HG03066 (cell line): Measurements from ENCODE around the gene BPIFB4.
"Not testable (repeated sequence)": the region's sequence is repeated elsewhere in the genome, so short reads cannot be mapped to it uniquely, and the experiment has no call there.

Source experiments
- ATAC-seq: cut with Tn5 transposase; IDR thresholded peaks from one replicate; pipeline ENCODE4 v1.9.1; 2021; ENCODE audit warnings: low read depth; ENCODE audit not compliant: unreplicated experiment

The BPIFB4 gene

DNA sequence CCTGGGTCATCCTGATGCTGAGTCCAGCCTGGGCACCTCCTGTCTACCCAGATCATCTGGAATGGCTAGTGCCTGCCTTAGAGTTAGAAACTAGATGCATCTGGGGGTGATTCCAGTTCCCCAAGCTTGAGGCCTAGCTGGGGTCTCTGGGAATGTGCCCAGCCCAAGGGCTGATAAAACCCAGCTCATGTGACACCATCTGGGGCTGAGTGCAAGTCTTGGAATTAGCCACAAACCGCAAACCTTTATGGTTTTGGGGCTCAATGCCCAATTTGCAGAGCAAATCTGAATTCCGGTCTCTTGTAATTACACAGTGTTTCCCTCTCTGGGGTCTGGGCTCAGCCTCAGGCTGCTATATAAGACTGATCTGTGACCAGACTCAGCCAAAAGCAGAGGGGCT is at the start of gene BPIFB4:
Gene BPIFB4, plus strand, starts transcription at position 385 of the 400 bp plus-strand sequence. CDS start 1,884 bp downstream, outside the sequence.
- ATAC-seq: no peak

DNA sequence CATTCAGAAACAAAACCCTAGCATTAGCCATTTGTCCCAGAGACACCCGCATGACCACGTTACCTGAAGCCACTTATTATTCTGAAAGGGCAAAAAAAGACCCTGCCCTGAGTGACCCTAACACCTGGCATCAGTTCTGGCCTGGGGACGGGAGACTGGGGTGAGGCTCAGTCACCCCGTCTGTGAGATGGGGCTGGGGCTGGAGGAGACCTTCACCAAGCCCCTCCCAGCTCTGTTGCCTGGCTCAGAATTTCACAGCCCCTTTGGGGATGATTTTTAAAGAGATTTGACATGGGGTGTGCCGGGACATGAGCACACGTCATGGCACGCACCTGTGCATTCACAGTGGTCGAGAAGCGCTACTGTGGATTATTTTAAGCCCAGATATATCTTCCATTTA is 49.4 kb upstream of the BPIFB4 start:
- ATAC-seq: no peak

DNA sequence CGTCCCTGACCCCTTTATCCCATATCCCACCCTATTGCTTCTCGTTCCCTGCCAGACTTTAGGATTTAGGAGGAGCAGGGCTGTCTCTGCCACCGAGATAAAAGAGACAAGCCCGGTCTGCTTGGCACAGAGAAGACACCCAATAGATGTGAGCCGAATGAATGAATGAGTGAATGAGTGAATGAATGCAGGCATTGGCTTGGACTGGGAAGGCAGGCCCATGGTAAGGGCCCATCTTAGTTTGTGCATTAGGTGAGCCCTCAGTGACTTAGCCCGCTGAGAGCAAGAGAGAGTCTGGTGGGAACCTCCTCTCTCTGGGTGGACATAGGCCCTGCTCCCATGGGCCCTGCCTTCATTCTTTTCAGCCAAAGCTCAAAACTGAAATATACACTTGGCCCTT is 48.9 kb upstream of the BPIFB4 start:
- ATAC-seq: no peak

DNA sequence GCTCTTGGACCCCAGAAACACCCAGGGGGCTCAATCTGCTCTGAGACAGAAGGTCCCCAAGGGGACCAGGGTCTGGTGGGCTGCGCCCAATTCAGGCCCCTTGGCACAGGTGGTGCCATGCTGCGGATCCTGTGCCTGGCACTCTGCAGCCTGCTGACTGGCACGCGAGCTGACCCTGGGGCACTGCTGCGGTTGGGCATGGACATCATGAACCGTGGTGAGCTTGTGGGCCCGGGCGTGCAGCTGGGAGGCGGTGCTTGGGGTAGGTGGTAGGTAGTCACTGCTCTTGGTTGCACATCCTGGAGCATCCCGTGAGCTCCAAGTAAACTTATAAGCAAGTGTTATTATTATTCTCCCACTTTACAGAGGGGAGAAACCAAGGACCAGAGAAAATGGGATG is 47.9 kb upstream of the BPIFB4 start, which contains the start of gene BPIFB6:
Gene BPIFB6, plus strand, starts transcription at position 118 of the 400 bp plus-strand sequence. Its CDS starts 0 bp downstream, at position 118.
- no peak for ATAC-seq

DNA sequence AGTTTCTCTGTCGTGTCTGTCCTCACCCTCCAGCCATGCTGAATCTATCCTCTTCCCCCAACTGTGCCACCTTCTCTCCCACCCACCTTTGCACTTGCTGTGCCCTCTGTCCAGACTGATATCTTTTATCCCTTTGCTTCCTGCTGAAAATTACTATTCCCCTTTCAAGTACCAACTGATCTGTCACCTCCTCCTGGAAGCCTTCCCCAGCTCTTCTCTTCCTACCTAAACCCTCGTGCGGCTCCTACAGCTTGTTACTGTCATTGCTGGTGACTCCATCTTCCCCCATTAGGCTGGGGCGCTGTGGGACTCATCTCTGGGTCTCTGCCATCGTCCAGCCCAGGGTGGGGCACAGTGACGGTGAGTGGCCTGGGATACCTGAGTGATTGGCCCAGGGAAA is 46.9 kb upstream of the BPIFB4 start:
- ATAC-seq: no peak

DNA sequence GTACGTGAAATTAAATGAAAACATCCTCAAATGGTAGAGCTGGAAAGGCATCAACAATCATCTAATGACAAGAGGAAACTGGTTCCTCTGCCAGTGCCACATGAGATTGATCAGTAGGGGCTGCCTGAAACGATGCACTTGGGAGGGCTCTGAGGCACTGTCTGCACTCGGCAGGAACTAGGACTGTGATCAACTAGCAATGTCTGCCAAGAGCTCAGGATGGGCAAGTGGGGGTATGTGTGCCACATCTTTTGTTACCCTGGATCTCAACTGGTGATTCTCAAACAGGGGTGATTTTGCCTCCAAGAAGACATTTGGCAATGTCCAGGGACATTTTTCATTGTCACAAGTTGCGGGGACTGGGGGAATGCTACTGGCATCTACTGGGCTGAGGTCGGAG is 46.1 kb upstream of the BPIFB4 start:
- ATAC-seq: no peak

DNA sequence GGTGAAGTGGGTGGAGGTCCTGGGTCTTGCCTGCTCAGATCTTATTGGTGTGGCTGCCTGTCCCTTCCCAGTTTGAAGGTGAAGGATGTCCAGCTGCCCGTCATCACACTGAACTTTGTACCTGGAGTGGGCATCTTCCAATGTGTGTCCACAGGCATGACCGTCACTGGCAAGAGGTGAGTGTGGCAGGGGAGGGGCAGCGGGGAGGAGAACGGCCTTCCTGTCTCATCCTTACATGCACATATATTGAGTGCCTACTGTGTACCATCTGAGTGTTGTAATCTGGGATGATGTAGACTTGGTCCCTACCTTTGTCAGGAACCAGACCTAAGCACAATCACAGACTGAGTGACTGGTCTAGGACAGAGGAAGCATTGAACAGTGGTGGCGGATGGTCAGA is 45.3 kb upstream of the BPIFB4 start:
- ATAC-seq: no peak

DNA sequence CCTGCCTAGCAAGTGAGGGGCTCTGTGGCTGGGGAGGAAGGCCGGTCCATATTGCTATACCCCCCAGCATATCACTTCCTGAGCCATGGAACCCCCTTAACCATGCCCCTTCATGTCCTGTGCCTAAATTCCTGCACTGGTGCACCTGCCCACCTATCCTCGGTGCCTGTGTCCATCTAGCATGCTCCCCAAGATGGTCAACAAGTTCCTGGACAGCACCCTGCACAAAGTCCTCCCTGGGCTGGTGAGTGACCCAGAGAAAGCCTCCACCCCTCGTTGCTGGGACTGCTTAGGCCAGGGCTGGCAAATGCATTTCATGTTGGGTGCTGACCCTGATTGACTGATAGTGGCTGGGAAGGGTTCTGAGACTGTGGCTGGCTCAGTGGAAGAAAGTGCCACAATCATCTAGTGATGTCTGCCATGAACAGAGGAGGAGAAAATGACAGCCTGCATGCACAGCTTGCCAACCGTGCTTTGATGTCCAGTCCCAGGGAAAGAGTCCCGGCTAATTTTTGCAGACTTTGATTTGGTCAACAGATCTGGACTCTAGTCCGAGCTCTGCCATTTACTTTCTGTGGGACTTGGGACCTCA is 44.4 kb upstream of the BPIFB4 start:
- ATAC-seq: no peak

DNA sequence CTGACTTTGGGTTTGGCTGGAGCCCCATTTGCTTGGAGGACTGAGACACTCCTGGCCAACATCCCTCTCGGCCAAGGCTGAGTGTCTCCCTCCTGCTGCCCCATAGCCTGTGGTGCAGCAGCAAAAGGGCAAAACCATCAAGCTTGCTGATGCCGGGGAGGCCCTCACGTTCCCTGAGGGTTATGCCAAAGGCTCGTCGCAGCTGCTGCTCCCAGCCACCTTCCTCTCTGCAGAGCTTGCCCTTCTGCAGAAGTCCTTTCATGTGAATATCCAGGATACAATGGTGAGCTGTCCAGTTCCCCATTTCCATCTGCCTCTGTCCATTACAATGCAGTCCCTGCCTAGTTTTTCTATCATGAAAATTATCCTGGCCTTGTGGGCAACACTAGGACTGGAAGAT is 42.0 kb upstream of the BPIFB4 start:
- no peak for ATAC-seq

DNA sequence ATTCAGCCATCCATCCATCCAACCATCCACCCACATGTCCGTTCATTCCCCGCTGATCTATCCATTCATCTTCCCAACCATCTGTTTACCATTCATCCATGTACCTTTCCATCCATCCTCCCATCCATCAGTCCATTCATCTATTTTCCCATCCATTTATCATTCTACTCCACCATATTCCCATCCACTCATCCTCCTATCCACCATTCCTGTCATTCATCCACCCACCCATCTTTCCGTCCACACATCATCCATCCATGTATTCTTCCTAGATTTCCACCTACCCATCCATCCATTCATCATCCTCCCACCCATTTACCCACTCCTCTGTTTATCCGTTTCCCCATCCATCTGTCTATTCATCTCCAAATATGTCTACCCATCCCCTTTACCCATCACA is 41.2 kb upstream of the BPIFB4 start:
- no peak for ATAC-seq

DNA sequence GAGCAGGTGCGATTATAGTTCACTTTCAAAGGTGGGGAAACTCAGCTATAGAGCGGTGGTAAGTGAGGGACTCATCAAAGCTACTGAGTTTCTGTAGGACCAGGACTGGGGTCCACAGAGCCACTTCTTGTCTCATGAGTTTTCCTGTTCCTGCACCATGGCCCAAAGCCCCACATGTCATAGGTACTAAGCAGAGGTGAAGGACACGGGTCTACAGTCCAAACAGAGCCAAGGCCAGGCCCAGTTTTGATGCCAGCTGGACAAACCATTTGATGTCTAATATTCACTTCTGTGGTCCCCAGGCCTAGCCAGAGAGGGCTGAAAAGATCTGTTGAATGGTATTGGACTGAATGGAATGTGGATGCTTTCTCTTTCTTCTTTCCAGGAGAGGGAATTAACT is 37.0 kb upstream of the BPIFB4 start:
- ATAC-seq: no peak

DNA sequence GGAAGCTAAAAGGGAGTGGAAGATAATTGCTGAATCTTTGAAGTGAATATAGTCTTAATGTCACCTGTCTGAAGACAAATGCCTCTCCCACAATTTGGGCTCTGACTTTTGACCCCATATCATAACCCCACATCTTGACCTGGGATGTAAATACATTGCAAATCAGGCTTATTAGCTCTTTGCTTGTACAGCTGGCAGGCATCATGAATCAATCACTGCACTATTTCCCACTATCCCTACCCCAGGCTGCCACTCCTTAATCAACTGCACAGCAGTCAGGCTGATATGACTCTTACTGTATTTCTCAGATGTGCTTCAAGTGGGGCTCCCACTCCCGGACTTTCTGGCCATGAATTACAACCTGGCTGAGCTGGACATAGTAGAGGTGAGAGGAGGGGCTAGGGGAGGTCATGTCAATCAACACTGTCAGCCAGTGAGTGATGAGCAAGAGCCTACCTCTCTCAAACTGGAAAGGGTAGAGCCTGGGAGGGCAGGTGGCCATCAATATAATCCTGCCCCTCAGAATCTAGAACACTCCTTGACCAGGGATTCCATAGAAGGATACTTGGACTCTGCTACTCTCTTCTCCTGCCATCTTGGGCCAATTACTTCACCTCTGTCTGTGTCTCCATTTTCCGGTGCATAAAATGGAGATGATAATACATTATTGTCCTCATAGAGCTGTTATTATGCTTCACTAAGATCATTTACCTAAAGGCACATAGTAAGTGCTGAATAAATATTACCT is 36.3 kb upstream of the BPIFB4 start:
- ATAC-seq: no peak

DNA sequence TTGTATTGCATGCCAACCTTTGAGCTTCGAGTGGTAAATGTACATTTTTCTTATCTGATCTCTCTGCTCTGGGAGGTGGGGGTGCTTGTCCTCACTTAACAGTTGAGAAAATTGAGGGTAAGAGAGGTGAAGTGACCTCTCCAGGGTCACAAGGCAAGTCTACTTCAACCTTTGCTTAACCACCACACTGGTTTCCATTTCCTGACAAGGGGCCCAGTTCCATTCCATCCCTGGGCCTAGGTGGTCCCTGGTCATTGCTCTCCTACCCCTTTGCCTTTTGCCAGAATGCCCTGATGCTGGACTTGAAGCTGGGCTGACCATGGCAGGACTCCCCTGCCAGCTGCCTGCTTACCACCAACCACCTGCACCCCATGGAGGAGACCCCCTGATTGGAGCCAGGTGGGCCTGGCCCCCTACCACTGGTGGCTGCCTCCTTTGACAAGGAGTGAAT is 35.7 kb upstream of the BPIFB4 start:
- ATAC-seq: no peak

DNA sequence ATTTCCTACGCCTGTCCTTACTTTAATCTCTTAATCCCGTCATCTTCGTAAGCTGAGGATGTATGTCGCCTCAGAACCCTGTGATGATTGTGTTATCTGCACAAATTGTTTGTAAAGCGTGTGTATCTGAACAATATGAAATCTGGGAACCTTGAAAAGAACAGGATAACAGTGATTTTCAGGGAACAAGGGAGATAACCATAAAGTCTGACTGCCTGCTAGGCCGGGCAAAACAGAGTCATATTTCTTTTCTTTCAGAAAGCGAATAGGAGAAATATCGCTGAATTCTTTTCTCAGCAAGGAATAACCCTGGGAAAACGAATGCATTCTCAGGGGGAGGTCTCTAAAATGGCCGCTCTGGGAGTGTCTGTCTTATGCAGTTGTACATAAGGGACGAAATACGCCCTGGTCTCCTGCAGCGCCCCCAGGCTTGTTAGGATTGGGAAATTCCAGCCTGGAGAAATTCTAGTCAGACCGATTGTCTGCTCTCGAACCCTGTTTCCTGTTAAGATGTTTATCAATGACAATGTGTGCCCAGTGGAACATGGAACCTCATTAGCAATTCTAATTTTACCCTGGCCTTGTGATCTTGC is 34.2 kb upstream of the BPIFB4 start:
- ATAC-seq: not testable (repeated sequence)

DNA sequence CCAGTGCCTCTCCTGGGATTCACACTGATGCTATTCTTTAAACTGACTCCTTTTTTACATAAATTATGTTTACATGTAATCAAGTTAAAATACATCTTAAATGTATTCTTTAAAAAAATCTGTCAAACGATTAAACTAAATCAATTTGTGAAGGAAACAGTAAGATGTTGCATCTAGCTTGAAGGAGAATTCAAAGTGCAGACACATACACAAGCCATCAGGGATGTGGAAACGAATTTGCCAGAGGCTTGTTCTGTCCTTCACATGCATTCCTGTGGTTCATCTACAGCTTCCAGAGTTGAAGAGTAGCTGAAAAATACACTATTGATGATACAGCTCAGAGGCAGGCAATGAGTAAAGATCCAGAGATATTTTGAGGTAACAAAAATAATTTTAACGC is 33.0 kb upstream of the BPIFB4 start:
- no peak for ATAC-seq

DNA sequence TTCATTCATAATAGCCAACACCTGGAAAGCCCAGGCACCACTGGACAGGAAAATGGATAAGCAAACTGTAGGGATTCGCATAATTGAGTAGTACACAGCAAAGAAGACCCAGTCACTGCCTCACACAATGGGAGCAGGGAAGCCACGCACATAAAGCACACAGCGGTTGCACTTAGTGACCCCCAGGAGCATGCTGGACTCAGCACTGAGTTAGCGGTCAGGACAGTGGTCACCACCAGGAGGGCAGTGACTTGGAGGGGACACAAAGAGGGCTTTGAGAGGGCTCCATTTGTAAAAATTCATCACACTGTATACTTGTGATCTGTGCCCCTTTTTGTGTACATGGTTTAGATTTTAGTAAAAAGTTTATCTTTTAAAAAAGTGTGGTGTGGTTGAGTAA is 28.1 kb upstream of the BPIFB4 start:
- no peak for ATAC-seq

DNA sequence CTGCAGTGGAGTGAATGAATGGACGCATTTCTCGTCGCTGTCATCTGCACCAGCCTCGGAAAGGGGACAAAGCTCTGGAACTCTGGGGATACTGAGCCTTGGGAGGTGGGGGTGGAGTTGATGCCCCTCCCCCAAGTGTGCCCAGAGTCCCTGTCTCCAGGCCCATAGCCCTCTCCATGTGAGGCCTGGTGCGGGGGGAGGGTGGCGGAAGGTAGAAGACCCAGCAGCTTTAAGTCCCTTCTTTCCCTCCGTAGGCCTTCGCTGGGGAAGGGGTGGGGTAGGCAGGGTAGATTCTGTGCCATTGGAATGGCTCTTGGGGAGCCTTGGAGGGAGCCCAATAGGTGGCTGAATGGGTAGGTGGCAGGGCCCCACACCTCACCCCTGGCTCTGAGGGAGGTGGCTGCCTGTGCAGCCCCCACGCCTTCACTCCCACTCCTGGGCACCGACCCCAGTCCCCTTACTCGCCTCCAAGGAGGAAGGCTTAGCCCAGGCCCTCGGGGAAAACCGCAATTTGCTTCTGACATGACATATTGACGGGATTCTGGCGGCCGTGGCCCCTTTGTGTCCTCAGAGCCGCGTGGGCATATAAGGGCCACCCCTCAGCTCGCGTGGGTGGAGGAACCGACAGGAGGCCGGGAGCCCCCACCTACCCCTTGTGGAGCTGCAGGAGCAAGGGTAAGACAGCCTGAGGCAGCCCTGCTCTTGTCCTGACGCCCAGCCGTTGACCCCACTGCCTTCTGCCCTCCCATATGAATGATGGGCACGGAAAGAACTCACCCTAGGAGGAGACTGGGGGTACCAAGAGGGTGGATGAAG is 25.9 kb upstream of the BPIFB4 start, which contains the start of gene BPIFB3:
Gene BPIFB3, plus strand, starts transcription at position 613 of the 816 bp plus-strand sequence. CDS start 1,533 bp downstream, outside the sequence.
- ATAC-seq: no peak

DNA sequence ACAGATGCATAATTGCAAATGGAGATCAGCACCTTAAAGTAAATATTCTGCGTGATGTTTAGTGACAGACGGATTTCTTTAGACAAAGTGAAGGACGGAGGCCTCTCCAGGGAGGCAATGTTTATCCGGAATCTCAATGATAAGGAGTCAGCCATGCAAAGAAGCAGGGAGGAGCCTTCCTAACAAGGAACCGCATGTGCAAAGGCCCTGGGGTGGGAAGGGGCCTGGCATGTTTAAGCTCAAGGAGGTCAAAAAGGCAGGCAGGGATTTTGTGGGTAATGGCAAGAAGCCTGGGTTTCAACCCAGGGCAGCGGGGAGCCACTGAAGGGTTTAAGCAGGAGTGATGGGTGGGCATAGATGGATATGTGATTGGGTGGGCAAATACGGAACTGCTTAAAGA is 25.1 kb upstream of the BPIFB4 start:
- no peak for ATAC-seq

DNA sequence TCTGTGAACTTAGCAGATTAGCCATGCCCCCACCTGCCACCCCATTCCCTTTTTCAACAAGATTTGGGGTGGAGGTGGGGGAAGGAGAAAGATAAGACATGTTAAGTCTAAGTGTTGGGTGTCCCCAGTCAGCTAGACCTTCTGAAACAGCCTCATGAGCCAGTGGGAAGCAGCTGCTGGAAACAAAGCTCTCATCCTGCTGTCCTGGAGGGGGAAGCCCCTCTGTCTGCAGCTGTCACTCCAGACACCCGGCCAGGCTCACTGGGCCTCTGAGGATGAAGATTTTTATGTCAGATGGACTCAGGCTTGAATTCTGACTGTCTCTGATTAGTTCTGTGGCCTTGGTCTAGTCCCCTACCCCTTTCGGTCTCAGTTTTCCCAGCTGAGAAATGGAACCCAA is 24.7 kb upstream of the BPIFB4 start:
- ATAC-seq: no peak

DNA sequence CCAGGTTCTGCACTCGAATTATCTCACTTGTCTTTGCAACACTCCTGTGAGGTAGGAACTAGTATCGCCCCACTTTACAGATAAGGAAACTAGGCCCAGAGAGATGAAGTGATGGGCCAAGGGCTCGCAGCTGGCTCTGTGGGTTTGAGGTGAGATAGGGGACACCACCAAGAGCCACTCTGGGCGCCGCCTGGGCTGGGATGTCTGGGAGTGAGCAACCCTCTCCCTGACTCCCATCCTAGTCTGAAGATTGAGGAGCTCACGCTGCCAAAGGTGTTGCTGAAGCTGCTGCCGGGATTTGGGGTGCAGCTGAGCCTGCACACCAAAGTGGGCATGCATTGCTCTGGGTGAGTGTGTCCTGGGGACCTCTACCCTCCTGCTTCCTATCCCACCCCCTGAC is 20.3 kb upstream of the BPIFB4 start:
- no peak for ATAC-seq
